GM06990 (cell line): ENCODE results near the gene IRX1.

ENCODE experiments used
- DNase-seq: peaks from one replicate; pipeline ENCODE4 v3.0.0-alpha.2; 2011; ENCODE audit not compliant: insufficient read length; ENCODE audit errors: extremely low read depth
- H3K27me3 ChIP-seq: replicated peaks from 2 replicates; pipeline ENCODE4 v1.6.0; 2011; ENCODE audit warnings: low read length; ENCODE audit not compliant: control insufficient read depth, insufficient read depth
- H3K36me3 ChIP-seq: 2 replicates; pipeline ENCODE4 v1.5.1; 2011; ENCODE audit warnings: low read length; ENCODE audit not compliant: control insufficient read depth, insufficient read depth
- H3K4me3 ChIP-seq: replicated peaks from 2 replicates; pipeline ENCODE4 v1.5.1; 2011; ENCODE audit warnings: low read depth, mild to moderate bottlenecking, control low read depth, low read length
- TF ChIP-seq, protein P1 (sequence below): IDR thresholded peaks from 2 replicates; pipeline ENCODE4 v1.5.1; 2011; ENCODE audit warnings: low read length, control low read depth, mild to moderate bottlenecking, inconsistent platforms; ENCODE audit not compliant: insufficient read depth, poor library complexity, severe bottlenecking

Gene IRX1

GRCh38 chr5:3599226-3600105 lies 3.8 kb downstream of the IRX1 start:
- no peak overlapping the region for H3K4me3 ChIP-seq
- no peaks in the 10 kb centered on the region for H3K36me3 ChIP-seq
- no peaks in the 10 kb centered on the region for H3K27me3 ChIP-seq
- TF ChIP-seq, protein P1, sequence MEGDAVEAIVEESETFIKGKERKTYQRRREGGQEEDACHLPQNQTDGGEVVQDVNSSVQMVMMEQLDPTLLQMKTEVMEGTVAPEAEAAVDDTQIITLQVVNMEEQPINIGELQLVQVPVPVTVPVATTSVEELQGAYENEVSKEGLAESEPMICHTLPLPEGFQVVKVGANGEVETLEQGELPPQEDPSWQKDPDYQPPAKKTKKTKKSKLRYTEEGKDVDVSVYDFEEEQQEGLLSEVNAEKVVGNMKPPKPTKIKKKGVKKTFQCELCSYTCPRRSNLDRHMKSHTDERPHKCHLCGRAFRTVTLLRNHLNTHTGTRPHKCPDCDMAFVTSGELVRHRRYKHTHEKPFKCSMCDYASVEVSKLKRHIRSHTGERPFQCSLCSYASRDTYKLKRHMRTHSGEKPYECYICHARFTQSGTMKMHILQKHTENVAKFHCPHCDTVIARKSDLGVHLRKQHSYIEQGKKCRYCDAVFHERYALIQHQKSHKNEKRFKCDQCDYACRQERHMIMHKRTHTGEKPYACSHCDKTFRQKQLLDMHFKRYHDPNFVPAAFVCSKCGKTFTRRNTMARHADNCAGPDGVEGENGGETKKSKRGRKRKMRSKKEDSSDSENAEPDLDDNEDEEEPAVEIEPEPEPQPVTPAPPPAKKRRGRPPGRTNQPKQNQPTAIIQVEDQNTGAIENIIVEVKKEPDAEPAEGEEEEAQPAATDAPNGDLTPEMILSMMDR: no peak
- no peak for DNase-seq

GRCh38 chr5:3600106-3601060 lies 4.8 kb downstream of the IRX1 start:
- TF ChIP-seq, protein P1: no peak
- Histone ChIP-seq H3K4me3 (no peak overlapping the region), H3K27me3 (no peaks in the 10 kb centered on the region), H3K36me3 (no peaks in the 10 kb centered on the region)
- DNase-seq: no peak

- DNase-seq: no peak
- Histone ChIP-seq H3K4me3 (no peak overlapping the region), H3K36me3 (no peaks in the 10 kb centered on the region), H3K27me3 (no peaks in the 10 kb centered on the region)
- TF ChIP-seq, protein P1: no peak
Measured at GRCh38 chr5:3601061-3601710, 5.6 kb downstream of the IRX1 start.

DNA sequence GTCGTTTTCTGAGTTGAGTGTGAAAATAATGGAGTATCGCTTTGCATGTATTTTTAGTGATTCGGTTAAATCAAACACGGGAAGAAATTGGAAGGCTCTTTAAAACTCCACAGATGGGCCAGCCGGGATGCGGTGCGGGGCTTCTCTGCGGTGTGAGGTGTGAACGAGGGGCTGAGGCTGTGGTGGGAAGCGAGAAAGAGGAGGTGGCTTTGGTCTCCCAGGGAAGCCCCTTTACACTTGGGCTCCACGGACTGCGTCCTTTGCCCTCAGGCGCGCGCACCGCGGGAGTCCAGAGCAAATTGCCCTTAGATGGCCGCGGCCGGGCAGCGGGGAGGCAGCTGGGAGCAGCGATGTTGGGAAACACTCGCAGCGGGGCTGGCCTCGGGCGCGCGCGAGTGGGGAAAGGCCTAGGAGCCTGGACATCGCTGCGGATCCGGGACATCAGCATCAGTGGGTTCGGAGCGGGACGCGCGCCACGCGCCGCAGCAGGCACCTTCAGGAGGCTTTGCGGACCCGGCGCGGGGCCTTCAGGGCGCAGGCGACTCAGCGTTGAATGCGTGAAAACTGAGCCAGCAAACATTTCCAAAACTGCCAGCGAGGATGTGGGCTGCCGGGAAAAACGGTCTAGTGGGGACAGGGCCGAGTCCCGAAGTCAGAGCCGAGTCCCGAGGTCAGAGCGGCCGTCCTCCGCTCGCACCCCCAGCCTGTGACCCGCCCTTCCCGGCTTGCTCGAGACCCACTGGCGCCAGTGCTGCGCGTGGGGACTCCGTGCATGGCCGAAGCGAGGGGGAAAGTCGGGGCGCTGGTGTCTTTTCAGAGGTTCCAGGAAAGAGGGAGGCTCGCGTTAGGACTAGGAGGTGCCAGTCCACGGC lies 6.5 kb downstream of the IRX1 start:
- no peak for DNase-seq
- Histone ChIP-seq H3K27me3 (no peaks in the 10 kb centered on the region), H3K4me3 (no peak overlapping the region), H3K36me3 (no peaks in the 10 kb centered on the region)
- TF ChIP-seq, protein P1: no peak
